Mesothelial cell of epicardium (in vitro differentiated cells): ENCODE results near the gene FAM114A2. TPM values are rescaled to one million over a fixed set of nuclear protein-coding genes. Genes with fewer than 3 reads are reported as not detected.
A peak's percentile ranks its signal among the peaks of the same experiment; 100 is the strongest.

Experiments
- DNase-seq, 2 experiments: peaks; one replicate each; pipeline ENCODE4 v3.0.0; 2021; ENCODE audit warnings: low spot score in 2 of 2; ENCODE audit not compliant: unreplicated experiment in 2 of 2
- H3K27ac Mint-ChIP-seq: 2 replicates; pipeline ENCODE4 v1.8.0; 2021; ENCODE audit warnings: mixed read lengths
- H3K27me3 Mint-ChIP-seq: 2 replicates; pipeline ENCODE4 v1.8.0; 2021; ENCODE audit warnings: low read depth, mixed read lengths
- H3K36me3 Mint-ChIP-seq: 2 replicates; pipeline ENCODE4 v1.8.0; 2021; ENCODE audit warnings: mixed read lengths
- H3K4me1 Mint-ChIP-seq: 2 replicates; pipeline ENCODE4 v1.8.0; 2021; ENCODE audit warnings: mixed read lengths
- H3K4me3 Mint-ChIP-seq: 2 replicates; pipeline ENCODE4 v1.8.0; 2021; ENCODE audit warnings: mild to moderate bottlenecking, moderate library complexity, mixed read lengths
- H3K9me3 Mint-ChIP-seq: 2 replicates; pipeline ENCODE4 v1.8.0; 2021; ENCODE audit warnings: mixed read lengths
- CTCF ChIP-seq: fragments of 200-600 bp; sonication (generic); IDR thresholded peaks from one replicate; pipeline ENCODE4 v1.5.0; 2021; ENCODE audit warnings: antibody characterized with exemption; ENCODE audit not compliant: unreplicated experiment
- total RNA-seq: library from RNA; stranded (reverse); gene quantifications from 3 replicates; pipeline ENCODE4 v1.2.1, GENCODE V29; 2021

Gene FAM114A2
- total RNA-seq, 1 donor from 2014 or later, result 29.2 TPM

- no peaks in the 10 kb centered on the region for H3K27me3 Mint-ChIP-seq
- H3K4me3 Mint-ChIP-seq, result no peak overlapping the region
- H3K36me3 Mint-ChIP-seq, result peaks cover 12% of the 10 kb centered on the region
- TF ChIP-seq CTCF, result no peak
- H3K4me1 Mint-ChIP-seq, result no peaks in the 10 kb centered on the region
- no peaks in the 10 kb centered on the region for H3K9me3 Mint-ChIP-seq
- H3K27ac Mint-ChIP-seq, result no peak overlapping the region
- no peak for DNase-seq
Observed at GRCh38 chr5:154047324-154047723, 8.6 kb upstream of the FAM114A2 start.

GRCh38 chr5:154046486-154046885, 7.8 kb upstream of the FAM114A2 start:
- DNase-seq, result no peak
- Mint-ChIP-seq H3K4me3 (no peak overlapping the region), H3K36me3 (peaks cover 8% of the 10 kb centered on the region), H3K27ac (no peak overlapping the region), H3K27me3 (no peaks in the 10 kb centered on the region), H3K4me1 (no peaks in the 10 kb centered on the region), H3K9me3 (no peaks in the 10 kb centered on the region)
- no peak for TF ChIP-seq CTCF

GRCh38 chr5:154044581-154044980, 5.9 kb upstream of the FAM114A2 start:
- DNase-seq, result no peak
- no peak overlapping the region for H3K27ac Mint-ChIP-seq
- no peak for TF ChIP-seq CTCF
- no peak overlapping the region for H3K4me3 Mint-ChIP-seq
- H3K27me3 Mint-ChIP-seq, result no peaks in the 10 kb centered on the region
- H3K9me3 Mint-ChIP-seq, result no peaks in the 10 kb centered on the region
- peaks cover 4% of the 10 kb centered on the region for H3K36me3 Mint-ChIP-seq
- peaks cover 3% of the 10 kb centered on the region for H3K4me1 Mint-ChIP-seq

GRCh38 chr5:154044099-154044498, 5.4 kb upstream of the FAM114A2 start:
- TF ChIP-seq CTCF, result no peak
- H3K9me3 Mint-ChIP-seq, result no peaks in the 10 kb centered on the region
- no peaks in the 10 kb centered on the region for H3K27me3 Mint-ChIP-seq
- H3K36me3 Mint-ChIP-seq, result peaks cover 4% of the 10 kb centered on the region
- peaks cover 8% of the 10 kb centered on the region for H3K4me1 Mint-ChIP-seq
- H3K4me3 Mint-ChIP-seq, result no peak overlapping the region
- no peak overlapping the region for H3K27ac Mint-ChIP-seq
- DNase-seq, result no peak

GRCh38 chr5:154042766-154043165, 4.1 kb upstream of the FAM114A2 start:
- H3K27ac Mint-ChIP-seq, result no peak overlapping the region
- TF ChIP-seq CTCF, result no peak

GRCh38 chr5:154039458-154039829, 734 bp upstream of the FAM114A2 start:
- peak overlapping the region; percentile 95 for H3K27ac Mint-ChIP-seq
- H3K4me3 Mint-ChIP-seq, result peak overlapping the region; percentile 94
- H3K9me3 Mint-ChIP-seq, result no peaks in the 10 kb centered on the region
- no peaks in the 10 kb centered on the region for H3K27me3 Mint-ChIP-seq
- TF ChIP-seq CTCF, result no peak
- peaks cover 19% of the 10 kb centered on the region for H3K4me1 Mint-ChIP-seq
- DNase-seq, result no peak
- H3K36me3 Mint-ChIP-seq, result no peaks in the 10 kb centered on the region

More at GRCh38 chr5:154042766-154043165, 4.1 kb upstream of the FAM114A2 start:
- Mint-ChIP-seq H3K4me1 (peaks cover 13% of the 10 kb centered on the region), H3K27me3 (no peaks in the 10 kb centered on the region), H3K36me3 (peaks cover 4% of the 10 kb centered on the region), H3K9me3 (no peaks in the 10 kb centered on the region), H3K4me3 (no peak overlapping the region)
- no peak for DNase-seq
